Umbilical cord (tissue), 2 donors: Measurements from ENCODE around the gene MX2. TPM values are rescaled to one million over a fixed set of nuclear protein-coding genes. Genes with fewer than 3 reads are reported as not detected.
A peak's percentile ranks its signal among the peaks of the same experiment; 100 is the strongest.
"Not testable (repeated sequence)": the region's sequence is repeated elsewhere in the genome, so short reads cannot be mapped to it uniquely, and the experiment has no call there.

Experiments
- DNase-seq: peaks from one replicate; pipeline ENCODE4 v3.0.0-alpha.2; 2015; ENCODE audit warnings: low spot score
- total RNA-seq: library from RNA; depleted of rRNA; stranded (reverse); fragments of >200 nt; gene quantifications from one replicate; pipeline ENCODE4 v1.2.3, GENCODE V29; 2014; ENCODE audit warnings: low replicate concordance; ENCODE audit not compliant: insufficient read depth

The MX2 gene, protein sequence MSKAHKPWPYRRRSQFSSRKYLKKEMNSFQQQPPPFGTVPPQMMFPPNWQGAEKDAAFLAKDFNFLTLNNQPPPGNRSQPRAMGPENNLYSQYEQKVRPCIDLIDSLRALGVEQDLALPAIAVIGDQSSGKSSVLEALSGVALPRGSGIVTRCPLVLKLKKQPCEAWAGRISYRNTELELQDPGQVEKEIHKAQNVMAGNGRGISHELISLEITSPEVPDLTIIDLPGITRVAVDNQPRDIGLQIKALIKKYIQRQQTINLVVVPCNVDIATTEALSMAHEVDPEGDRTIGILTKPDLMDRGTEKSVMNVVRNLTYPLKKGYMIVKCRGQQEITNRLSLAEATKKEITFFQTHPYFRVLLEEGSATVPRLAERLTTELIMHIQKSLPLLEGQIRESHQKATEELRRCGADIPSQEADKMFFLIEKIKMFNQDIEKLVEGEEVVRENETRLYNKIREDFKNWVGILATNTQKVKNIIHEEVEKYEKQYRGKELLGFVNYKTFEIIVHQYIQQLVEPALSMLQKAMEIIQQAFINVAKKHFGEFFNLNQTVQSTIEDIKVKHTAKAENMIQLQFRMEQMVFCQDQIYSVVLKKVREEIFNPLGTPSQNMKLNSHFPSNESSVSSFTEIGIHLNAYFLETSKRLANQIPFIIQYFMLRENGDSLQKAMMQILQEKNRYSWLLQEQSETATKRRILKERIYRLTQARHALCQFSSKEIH
- total RNA-seq, result 14.2 TPM

GRCh38 chr21:41361786-41362604, at the start of gene MX2:
Gene MX2 (plus strand): TSS chr21:41362027. CDS start chr21:41376907, 14,880 bp downstream.
- DNase-seq, result peak; percentile 84

DNA sequence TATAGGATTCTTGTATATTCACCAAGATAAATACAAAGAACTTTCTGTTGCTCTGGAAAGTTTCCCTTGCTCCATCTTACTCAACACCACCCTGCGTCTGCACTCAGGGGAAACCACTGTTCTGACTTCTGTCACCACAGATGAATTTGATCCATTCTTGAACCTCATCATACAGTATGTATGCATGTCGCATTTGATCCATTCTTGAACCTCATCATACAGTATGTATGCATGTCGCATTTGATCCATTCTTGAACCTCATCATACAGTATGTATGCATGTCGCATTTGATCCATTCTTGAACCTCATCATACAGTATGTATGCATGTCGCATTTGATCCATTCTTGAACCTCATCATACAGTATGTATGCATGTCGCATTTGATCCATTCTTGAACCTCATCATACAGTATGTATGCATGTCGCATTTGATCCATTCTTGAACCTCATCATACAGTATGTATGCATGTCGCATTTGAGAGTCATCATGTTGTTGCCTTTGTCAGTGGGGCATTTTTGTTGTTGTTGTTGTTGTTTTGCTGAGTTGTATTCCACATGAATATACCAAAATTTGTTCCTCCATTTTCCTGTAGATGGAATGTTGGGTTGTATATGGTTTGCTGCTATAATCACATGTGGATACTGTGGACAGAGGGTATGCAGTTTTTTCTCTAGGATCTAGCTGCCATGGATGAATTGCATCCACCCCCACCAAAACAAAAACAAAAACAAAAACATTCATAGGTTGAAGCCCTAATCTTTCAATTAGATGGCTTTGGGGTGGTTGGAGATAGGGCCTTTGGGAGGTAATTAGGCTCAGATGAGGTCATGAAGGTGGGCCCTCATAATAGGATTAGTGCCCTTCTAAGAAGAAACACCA, 48.3 kb upstream of the MX2 start:
- DNase-seq, result not testable (repeated sequence)

- DNase-seq, result no peak
Observed at GRCh38 chr21:41315726-41316125, 46.1 kb upstream of the MX2 start.

DNA sequence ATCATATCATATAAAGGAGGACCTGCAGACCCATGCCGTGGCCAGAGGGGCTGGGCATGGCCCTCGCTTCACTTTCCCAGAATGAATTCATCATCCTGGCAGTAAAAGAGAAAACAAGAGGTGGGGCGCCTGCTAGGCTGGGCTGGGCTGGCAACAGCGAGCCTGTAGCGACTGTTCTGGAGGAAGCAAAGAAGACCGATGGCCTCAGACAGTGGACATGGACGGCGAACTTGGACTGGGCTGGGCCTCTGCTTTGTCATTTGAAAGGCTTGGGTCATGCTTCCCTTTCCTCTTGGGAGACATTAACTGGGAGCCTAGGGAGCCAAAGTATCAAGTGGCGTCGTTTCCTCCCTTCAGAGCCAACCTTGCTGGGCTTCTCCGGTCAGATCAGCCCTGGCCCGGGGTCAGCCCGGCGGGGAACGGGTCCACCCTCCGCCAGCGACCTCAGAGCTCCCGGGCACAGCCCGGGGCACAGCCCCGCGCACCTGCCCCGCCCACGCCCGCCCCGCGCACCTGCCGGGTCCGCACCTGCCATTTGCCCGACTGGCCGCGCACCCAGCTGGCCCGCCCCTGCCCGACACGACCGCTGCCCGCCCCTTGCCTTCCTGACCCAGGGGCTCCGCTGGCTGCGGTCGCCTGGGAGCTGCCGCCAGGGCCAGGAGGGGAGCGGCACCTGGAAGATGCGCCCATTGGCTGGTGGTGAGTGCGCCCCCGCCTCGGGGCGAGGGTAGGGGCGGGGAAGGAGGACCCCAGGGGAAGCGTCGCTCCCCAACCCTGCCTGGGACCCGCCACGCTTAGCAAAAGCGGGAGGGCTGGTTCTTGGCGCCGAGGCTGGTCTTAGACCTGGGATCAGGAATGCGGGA, 45.4 kb upstream of the MX2 start, which contains the start of gene FAM3B:
TSS of gene FAM3B (plus strand) at position 602 of the 863 bp plus-strand sequence. CDS start at position 681, 79 bp downstream.
- no peak for DNase-seq

- no peak for DNase-seq
Observed at GRCh38 chr21:41317063-41317392, 44.8 kb upstream of the MX2 start.

DNA sequence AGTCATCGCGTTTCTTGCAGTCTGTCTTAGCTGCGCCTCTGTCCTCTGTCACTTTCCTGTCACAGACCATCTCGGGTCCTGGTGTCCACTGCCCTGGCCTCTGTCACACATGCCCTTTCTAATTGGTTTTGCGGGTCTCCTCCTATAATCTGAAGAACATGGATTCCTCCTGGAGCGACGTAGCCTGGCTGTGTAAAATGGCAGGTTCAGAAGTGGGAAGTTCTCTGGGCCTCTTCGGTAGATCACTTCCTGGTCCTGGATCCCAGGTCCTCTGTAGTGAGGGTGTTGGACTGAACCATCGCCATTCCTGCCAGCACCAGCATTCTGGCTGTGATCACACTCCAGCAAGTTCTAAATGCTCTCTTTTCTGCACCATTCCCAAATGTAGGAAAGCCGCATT, 44.4 kb upstream of the MX2 start:
- DNase-seq, result no peak

GRCh38 chr21:41318218-41318617, 43.6 kb upstream of the MX2 start:
- no peak for DNase-seq

- no peak for DNase-seq
Observed at GRCh38 chr21:41319273-41319672, 42.6 kb upstream of the MX2 start.

- DNase-seq, result no peak
Observed at GRCh38 chr21:41321211-41321907, 40.5 kb upstream of the MX2 start.

DNA sequence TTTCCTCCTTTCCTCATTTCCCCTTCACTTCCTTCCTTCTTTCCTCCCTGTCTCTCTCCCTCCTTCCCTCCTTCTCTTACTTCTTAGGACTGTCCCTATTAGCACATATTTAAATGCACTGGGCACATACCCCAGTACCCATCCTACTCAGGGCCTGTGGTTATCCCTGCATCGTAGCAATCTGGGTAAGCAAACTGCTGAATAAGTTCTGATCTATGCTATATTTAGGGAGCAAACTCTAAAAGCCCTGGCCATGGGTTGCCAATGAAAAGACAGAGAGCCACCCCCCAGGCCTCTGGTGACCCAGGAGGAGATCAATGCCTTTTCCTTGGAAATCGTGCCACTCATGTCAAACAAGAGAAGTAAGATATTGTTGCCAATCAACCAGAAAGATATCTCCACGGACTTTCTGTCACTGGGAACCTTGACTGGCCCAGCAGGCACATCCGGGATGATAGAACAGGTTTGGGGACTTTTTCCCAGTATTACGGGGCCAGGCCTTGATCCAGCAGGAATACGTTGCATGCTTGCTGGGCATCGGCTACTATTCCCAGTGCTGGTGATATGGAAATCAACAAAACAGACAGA, 39.8 kb upstream of the MX2 start:
- DNase-seq, result no peak

- DNase-seq, result no peak
Observed at GRCh38 chr21:41322496-41323382, 39.1 kb upstream of the MX2 start.

GRCh38 chr21:41325138-41325912, 36.5 kb upstream of the MX2 start:
- no peak for DNase-seq

DNA sequence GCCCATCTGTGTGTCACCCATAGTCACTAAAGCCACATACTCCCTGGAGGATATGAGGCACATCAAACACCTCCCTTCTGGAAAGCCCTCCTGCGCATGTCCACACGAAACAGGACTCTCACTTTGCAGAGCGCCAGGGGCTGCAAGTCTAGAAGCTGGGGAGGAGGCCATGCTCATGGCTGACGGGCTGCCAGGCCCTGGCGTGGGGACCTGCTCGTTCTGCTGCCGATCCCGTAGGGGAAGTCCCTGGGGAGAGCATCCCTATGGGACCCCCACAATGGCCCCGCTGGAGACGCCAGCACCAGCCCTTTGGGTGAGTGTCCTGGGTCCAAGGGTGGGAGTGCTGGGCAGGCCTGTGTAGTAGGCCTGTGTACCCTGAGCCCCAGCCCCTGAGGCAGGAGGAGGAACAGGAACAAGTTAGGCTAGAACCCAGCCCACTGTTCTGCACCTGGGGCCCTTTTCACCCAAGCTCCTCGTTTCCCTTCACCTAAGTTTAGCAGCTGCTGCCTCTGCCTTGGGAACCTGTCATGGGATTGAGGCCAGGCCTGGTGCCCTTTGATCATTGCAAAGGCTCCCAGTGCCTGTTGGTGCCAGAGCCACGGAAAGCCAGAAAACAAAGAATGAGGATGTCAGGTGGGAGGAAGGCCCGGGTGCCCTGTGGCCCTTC, 35.3 kb upstream of the MX2 start:
- DNase-seq, result no peak

GRCh38 chr21:41327753-41328152, 34.1 kb upstream of the MX2 start:
- no peak for DNase-seq

GRCh38 chr21:41328660-41329607, 32.9 kb upstream of the MX2 start:
- no peak for DNase-seq

- no peak for DNase-seq
Observed at GRCh38 chr21:41333752-41334151, 28.1 kb upstream of the MX2 start.
